ENCODE measurements around the gene SIX5.
"Not testable (repeated sequence)": the region's sequence is repeated elsewhere in the genome, so short reads cannot be mapped to it uniquely, and the experiment has no call there.

Gene SIX5

GRCh38 chr19:45764475-45764874 is 4.6 kb downstream of the SIX5 start:
- Mint-ChIP-seq H3K9me3 (no peaks in the 10 kb centered on the region), H3K36me3 (ENCODE audit: low read depth) (no peaks in the 10 kb centered on the region), H3K4me1 (ENCODE audit: low read depth) (peaks cover 3% of the 10 kb centered on the region), H3K27me3 (ENCODE audit: low read depth) (peaks cover 17% of the 10 kb centered on the region), H3K27ac (no peak overlapping the region), H3K4me3 (no peak overlapping the region)
- DNase-seq (ENCODE audit: low spot score) = no peak

GRCh38 chr19:45763691-45764294 is 5.3 kb downstream of the SIX5 start:
- no peak for DNase-seq (ENCODE audit: low spot score)
- Mint-ChIP-seq H3K27me3 (ENCODE audit: low read depth) (peaks cover 15% of the 10 kb centered on the region), H3K27ac (no peak overlapping the region), H3K36me3 (ENCODE audit: low read depth) (no peaks in the 10 kb centered on the region), H3K9me3 (no peaks in the 10 kb centered on the region), H3K4me1 (ENCODE audit: low read depth) (peaks cover under 1% of the 10 kb centered on the region), H3K4me3 (no peak overlapping the region)

DNA sequence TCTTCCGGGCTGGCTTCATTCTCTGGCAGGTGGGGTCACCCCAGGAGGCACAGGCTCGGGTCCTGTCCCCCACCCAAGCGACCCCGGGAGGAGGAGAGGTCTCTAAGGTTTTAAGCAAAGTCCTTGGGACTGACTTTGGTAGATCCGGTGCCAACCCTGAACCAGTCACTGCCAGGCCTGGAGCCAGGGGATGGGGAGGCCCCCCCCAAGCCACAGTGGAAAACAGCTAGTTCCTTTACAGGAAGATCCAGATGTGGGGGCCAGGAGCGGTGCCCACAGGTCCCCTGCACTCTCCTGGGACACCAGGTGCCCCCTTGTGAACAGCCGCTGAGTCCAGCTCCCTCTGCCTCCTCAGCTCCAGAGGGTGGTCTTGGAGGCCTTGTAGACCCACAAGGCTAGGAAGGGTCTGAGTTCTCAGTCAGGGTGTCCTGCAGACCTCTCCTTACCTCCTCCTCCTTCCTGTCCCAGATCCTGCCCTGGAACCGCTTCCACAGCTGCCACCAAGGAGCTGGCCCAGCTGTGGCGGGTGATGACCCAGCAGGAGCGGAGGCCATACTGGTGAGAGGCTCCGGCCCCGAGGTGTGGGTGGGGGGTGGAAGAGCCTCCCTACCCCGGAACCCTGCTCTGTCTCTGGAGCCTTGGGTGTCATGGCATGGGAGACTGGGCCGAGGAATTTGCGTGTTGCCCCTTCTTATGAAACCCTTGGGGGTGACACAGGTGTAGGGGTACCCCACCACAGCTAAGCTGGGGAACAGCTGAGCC is 6.0 kb downstream of the SIX5 start:
- DNase-seq (ENCODE audit: low spot score) = no peak
- H3K36me3 Mint-ChIP-seq (ENCODE audit: low read depth) = no peaks in the 10 kb centered on the region
- no peak overlapping the region for H3K27ac Mint-ChIP-seq
- no peaks in the 10 kb centered on the region for H3K9me3 Mint-ChIP-seq
- H3K4me1 Mint-ChIP-seq (ENCODE audit: low read depth) = no peaks in the 10 kb centered on the region
- peaks cover 14% of the 10 kb centered on the region for H3K27me3 Mint-ChIP-seq (ENCODE audit: low read depth)
- H3K4me3 Mint-ChIP-seq = no peak overlapping the region

- Mint-ChIP-seq H3K27me3 (ENCODE audit: low read depth) (peaks cover 10% of the 10 kb centered on the region), H3K4me1 (ENCODE audit: low read depth) (no peaks in the 10 kb centered on the region), H3K36me3 (ENCODE audit: low read depth) (no peaks in the 10 kb centered on the region), H3K4me3 (no peak overlapping the region), H3K27ac (no peak overlapping the region), H3K9me3 (no peaks in the 10 kb centered on the region)
- DNase-seq (ENCODE audit: low spot score) = no peak
These were observed 7.3 kb downstream of the SIX5 start for GRCh38 chr19:45761714-45762113.

DNA sequence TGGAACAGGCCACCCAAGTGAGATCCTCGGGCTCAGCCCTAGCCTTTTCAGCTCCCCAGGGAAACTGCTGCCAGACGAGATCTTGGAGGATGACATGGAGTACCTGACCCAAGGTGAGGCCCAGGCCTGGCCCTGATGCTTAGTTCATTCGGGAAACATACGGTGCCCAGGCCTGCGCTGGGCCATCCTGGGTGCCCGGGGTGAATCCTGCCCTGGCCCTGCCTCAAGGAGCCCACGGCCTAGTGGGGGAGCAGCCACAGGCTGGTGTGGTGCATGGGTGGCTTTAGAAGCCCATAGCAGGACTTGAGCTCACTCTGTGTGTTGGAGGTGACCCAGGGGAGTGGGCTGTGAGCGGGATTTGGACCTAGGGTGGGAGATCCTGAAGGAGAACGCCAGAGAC is 10.1 kb downstream of the SIX5 start:
- no peaks in the 10 kb centered on the region for H3K4me1 Mint-ChIP-seq (ENCODE audit: low read depth)
- H3K27me3 Mint-ChIP-seq (ENCODE audit: low read depth) = peaks cover 4% of the 10 kb centered on the region
- no peak overlapping the region for H3K4me3 Mint-ChIP-seq
- no peak overlapping the region for H3K27ac Mint-ChIP-seq
- H3K9me3 Mint-ChIP-seq = no peaks in the 10 kb centered on the region
- no peak for DNase-seq (ENCODE audit: low spot score)
- no peaks in the 10 kb centered on the region for H3K36me3 Mint-ChIP-seq (ENCODE audit: low read depth)

GRCh38 chr19:45757695-45758094 is 11.4 kb downstream of the SIX5 start:
- no peak overlapping the region for H3K27ac Mint-ChIP-seq
- DNase-seq (ENCODE audit: low spot score) = no peak
- peaks cover 4% of the 10 kb centered on the region for H3K27me3 Mint-ChIP-seq (ENCODE audit: low read depth)
- no peak overlapping the region for H3K4me3 Mint-ChIP-seq
- H3K36me3 Mint-ChIP-seq (ENCODE audit: low read depth) = no peaks in the 10 kb centered on the region
- H3K9me3 Mint-ChIP-seq = no peaks in the 10 kb centered on the region
- no peaks in the 10 kb centered on the region for H3K4me1 Mint-ChIP-seq (ENCODE audit: low read depth)

DNA sequence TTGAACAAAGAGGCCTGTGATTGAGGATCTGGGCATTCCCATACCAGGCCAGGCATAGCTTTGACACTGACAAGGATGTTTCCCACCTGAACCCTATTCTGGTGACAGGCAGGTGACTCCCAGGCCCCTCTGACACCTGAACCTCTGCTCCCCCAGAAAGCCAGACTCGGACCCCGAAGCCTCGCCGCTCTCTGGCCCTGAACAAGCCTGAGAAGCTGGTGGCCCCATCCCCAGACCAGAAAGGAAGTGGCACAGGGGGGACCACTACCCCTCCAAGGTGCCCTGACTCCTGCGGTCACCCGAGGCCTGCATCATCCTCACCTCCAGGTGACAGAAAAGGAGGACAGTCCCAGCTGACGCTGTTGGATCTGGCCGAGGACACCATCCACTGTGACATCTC is 14.7 kb downstream of the SIX5 start:
- Mint-ChIP-seq H3K4me1 (ENCODE audit: low read depth) (no peaks in the 10 kb centered on the region), H3K9me3 (no peaks in the 10 kb centered on the region), H3K36me3 (ENCODE audit: low read depth) (no peaks in the 10 kb centered on the region)

DNA sequence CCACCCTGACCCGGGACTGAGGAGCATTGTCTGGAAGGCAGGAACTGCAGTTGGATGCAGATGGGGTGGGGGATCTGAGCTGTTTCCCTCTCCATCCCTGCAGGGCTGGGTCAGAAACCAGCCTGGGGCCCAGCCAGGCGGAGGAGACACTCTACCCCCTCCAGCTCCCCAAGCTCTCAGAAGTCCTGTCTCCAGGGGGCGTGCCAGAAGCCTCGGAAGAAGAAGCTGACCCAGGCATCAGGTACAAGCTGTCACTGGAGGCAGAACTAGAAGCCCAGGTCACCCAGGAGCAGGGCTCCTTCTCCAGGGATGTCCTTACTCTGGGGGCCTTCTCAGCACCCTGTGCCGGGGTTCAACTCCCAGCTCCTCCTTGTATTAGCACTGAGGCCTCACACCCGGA is 15.5 kb downstream of the SIX5 start:
- Mint-ChIP-seq H3K27ac (no peak overlapping the region), H3K27me3 (ENCODE audit: low read depth) (peaks cover 4% of the 10 kb centered on the region), H3K4me1 (ENCODE audit: low read depth) (no peaks in the 10 kb centered on the region), H3K9me3 (no peaks in the 10 kb centered on the region), H3K36me3 (ENCODE audit: low read depth) (no peaks in the 10 kb centered on the region), H3K4me3 (no peak overlapping the region)
- DNase-seq (ENCODE audit: low spot score) = no peak

More for the DNA sequence above, 14.7 kb downstream of the SIX5 start:
- Mint-ChIP-seq H3K27ac (no peak overlapping the region), H3K4me3 (no peak overlapping the region), H3K27me3 (ENCODE audit: low read depth) (peaks cover 4% of the 10 kb centered on the region)
- DNase-seq (ENCODE audit: low spot score) = no peak

DNA sequence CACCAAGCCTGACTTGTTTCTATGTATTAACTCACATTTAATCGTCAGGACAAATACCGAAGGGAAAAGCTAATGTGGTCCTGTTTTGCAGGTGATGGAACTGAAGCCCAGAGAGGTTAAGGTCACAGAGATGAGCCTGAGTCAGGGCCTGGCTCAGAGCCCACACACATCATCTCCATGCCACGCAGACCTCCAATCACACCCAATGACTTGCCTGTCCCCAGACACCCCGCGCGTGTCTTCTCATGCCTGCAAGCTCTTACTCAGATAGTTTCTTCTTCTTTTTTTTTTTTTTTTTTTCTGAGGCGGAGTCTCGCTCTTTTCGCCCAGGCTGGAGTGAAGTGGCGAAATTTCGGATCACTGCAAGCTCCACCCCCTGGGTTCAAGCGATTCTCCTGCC is 16.4 kb downstream of the SIX5 start:
- H3K4me3 Mint-ChIP-seq = no peak overlapping the region
- no peaks in the 10 kb centered on the region for H3K4me1 Mint-ChIP-seq (ENCODE audit: low read depth)
- DNase-seq (ENCODE audit: low spot score) = no peak
- H3K36me3 Mint-ChIP-seq (ENCODE audit: low read depth) = no peaks in the 10 kb centered on the region
- peaks cover 4% of the 10 kb centered on the region for H3K27me3 Mint-ChIP-seq (ENCODE audit: low read depth)
- H3K27ac Mint-ChIP-seq = no peak overlapping the region
- no peaks in the 10 kb centered on the region for H3K9me3 Mint-ChIP-seq

DNA sequence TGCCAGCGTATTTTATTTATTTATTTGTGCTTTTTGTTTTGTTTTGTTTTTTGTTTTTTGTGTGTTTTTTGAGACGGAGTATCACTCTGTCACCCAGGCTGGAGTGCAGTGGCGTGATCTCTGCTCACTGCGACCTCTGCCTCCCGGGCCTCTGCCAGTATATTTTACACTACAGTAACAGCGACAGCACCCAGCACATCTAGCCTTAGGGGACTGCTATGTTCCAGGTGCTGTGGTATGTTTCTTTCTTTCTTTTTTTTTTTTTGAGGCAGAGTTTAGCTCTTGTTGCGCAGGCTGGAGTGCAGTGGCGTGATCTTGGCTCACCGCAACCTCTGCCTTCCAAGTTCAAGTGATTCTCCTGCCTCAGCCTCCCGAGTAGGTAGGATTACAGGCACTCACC is 17.6 kb downstream of the SIX5 start:
- H3K9me3 Mint-ChIP-seq; H3K27ac Mint-ChIP-seq; H3K4me1 Mint-ChIP-seq (ENCODE audit: low read depth); H3K4me3 Mint-ChIP-seq; H3K27me3 Mint-ChIP-seq (ENCODE audit: low read depth); DNase-seq (ENCODE audit: low spot score); H3K36me3 Mint-ChIP-seq (ENCODE audit: low read depth): not testable (repeated sequence)

DNA sequence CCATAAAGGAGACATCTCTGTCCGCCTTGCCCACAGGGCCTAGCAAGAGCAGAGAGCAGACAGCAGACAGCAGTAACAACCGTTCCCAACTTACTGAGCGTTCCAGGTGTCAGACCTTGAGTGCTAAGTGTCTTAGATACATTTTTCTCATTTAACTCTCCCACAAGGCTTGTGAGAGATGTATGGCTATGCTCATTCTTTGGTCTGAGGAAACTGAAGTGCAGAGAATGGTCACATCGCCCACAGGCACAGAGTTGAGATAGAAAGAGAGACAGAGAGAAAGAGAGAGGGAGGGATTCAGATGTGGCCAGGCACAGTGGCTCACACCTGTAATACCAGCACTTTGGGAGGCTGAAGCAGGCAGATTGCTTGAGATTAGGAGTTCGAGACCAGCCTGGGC is 21.5 kb downstream of the SIX5 start:
- no peaks in the 10 kb centered on the region for H3K4me1 Mint-ChIP-seq (ENCODE audit: low read depth)
- H3K36me3 Mint-ChIP-seq (ENCODE audit: low read depth) = no peaks in the 10 kb centered on the region
- no peak overlapping the region for H3K27ac Mint-ChIP-seq
- peaks cover 24% of the 10 kb centered on the region for H3K27me3 Mint-ChIP-seq (ENCODE audit: low read depth)
- no peaks in the 10 kb centered on the region for H3K9me3 Mint-ChIP-seq
- no peak overlapping the region for H3K4me3 Mint-ChIP-seq
- no peak for DNase-seq (ENCODE audit: low spot score)

GRCh38 chr19:45746866-45747265 is 22.2 kb downstream of the SIX5 start:
- no peaks in the 10 kb centered on the region for H3K9me3 Mint-ChIP-seq
- no peaks in the 10 kb centered on the region for H3K4me1 Mint-ChIP-seq (ENCODE audit: low read depth)
- DNase-seq (ENCODE audit: low spot score) = no peak
- peaks cover 28% of the 10 kb centered on the region for H3K27me3 Mint-ChIP-seq (ENCODE audit: low read depth)
- H3K27ac Mint-ChIP-seq = no peak overlapping the region
- no peaks in the 10 kb centered on the region for H3K36me3 Mint-ChIP-seq (ENCODE audit: low read depth)
- H3K4me3 Mint-ChIP-seq = no peak overlapping the region

- Mint-ChIP-seq H3K36me3 (ENCODE audit: low read depth) (no peaks in the 10 kb centered on the region), H3K9me3 (no peaks in the 10 kb centered on the region), H3K4me1 (ENCODE audit: low read depth) (no peaks in the 10 kb centered on the region), H3K27ac (no peak overlapping the region), H3K4me3 (no peak overlapping the region), H3K27me3 (ENCODE audit: low read depth) (peaks cover 28% of the 10 kb centered on the region)
- no peak for DNase-seq (ENCODE audit: low spot score)
These were observed 23.4 kb downstream of the SIX5 start for GRCh38 chr19:45745606-45746005.

GRCh38 chr19:45742969-45743368 is 26.1 kb downstream of the SIX5 start:
- H3K27me3 Mint-ChIP-seq (ENCODE audit: low read depth) = peaks cover 28% of the 10 kb centered on the region
- H3K27ac Mint-ChIP-seq = no peak overlapping the region
- no peaks in the 10 kb centered on the region for H3K4me1 Mint-ChIP-seq (ENCODE audit: low read depth)
- DNase-seq (ENCODE audit: low spot score) = no peak
- H3K9me3 Mint-ChIP-seq = no peaks in the 10 kb centered on the region
- H3K4me3 Mint-ChIP-seq = no peak overlapping the region
- no peaks in the 10 kb centered on the region for H3K36me3 Mint-ChIP-seq (ENCODE audit: low read depth)
